ENCODE measurements around the gene PRKAG2. TPM values are rescaled to one million over a fixed set of nuclear protein-coding genes. Genes with fewer than 3 reads are reported as not detected.

Gene PRKAG2
- total RNA-seq, 2 experiments from 2014 or later, result 39.3 to 42.3 TPM

GRCh38 chr7:151676759-151677158 is 200.2 kb downstream of the PRKAG2 start:
- TF ChIP-seq, protein P1, sequence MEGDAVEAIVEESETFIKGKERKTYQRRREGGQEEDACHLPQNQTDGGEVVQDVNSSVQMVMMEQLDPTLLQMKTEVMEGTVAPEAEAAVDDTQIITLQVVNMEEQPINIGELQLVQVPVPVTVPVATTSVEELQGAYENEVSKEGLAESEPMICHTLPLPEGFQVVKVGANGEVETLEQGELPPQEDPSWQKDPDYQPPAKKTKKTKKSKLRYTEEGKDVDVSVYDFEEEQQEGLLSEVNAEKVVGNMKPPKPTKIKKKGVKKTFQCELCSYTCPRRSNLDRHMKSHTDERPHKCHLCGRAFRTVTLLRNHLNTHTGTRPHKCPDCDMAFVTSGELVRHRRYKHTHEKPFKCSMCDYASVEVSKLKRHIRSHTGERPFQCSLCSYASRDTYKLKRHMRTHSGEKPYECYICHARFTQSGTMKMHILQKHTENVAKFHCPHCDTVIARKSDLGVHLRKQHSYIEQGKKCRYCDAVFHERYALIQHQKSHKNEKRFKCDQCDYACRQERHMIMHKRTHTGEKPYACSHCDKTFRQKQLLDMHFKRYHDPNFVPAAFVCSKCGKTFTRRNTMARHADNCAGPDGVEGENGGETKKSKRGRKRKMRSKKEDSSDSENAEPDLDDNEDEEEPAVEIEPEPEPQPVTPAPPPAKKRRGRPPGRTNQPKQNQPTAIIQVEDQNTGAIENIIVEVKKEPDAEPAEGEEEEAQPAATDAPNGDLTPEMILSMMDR (IDR thresholded peaks at IDR 0.05), result no peak
- Mint-ChIP-seq H3K4me3 (no peak overlapping the region), H3K9me3 (no peaks in the 10 kb centered on the region), H3K27me3 (no peaks in the 10 kb centered on the region), H3K4me1 (ENCODE audit: low read depth) (peaks cover 40% of the 10 kb centered on the region), H3K36me3 (ENCODE audit: low read depth) (peaks cover 36% of the 10 kb centered on the region), H3K27ac (no peak overlapping the region)
- ChIA-PET POLR2A (no interaction called here), CTCF (no interaction called here)
- Histone ChIP-seq H3K9me3 (ENCODE audit: control insufficient read depth in 1 of 2, insufficient read depth in 1 of 2, low read length in 2 of 2) (no peaks in the 10 kb centered on the region), H3K4me3 (ENCODE audit: low read length) (no peak overlapping the region), H3K27me3 (ENCODE audit: control insufficient read depth in 1 of 2, insufficient read depth in 2 of 2, low read length in 2 of 2) (no peaks in the 10 kb centered on the region), H3K4me1 (ENCODE audit: insufficient read depth, low read length) (peaks cover 15% of the 10 kb centered on the region), H3K27ac (ENCODE audit: low read depth in 1 of 2, low read length in 2 of 2) (no peak overlapping the region), H3K36me3 (ENCODE audit: insufficient read depth, low read length) (peaks cover 17% of the 10 kb centered on the region)
- ATAC-seq (ENCODE audit: poor library complexity) (no peak), DNase-seq (no peak)
- intact Hi-C loops (cut with DNase I, micrococcal nuclease), result no loop called here

DNA sequence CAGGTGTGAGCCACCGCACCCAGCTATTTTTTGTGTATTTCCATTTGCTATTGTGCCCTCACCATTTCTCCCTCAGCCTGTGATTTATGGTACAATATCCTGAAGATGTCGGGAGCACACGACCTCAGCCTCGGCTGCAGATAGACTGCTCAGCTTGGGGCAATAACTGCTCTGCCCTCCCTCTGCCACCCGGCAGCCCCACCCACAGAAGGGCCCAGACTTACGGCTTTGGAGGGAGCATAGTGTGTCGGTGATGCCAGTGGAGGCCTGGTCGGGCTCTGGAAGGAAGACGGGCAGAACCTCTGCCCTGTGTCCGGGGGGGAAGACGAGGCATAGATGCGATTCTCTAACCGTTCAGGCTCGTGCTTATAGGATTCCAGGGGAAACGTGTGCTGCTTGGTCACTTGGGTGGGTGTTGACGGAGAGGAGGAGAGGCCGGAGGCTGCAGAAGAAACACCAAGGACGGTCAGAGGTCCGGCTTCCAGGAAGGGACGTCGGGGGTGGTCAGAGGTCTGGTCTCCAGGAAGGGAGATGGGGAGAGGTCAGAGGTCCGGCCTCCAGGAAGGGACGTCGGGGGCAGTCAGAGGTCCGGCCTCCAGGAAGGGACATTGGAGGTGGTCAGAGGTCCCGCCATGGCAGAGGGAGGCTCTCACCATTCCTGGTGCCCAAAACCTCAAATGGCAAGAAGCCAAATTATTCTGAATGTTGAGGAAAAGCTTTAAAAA is 201.6 kb downstream of the PRKAG2 start:
- TF ChIP-seq, protein P1 (IDR thresholded peaks at IDR 0.05), result no peak
- no peak overlapping the region for H3K4me3 ChIP-seq (ENCODE audit: low read length)
- ATAC-seq (ENCODE audit: poor library complexity) (no peak), DNase-seq (no peak)
- H3K4me1 ChIP-seq (ENCODE audit: insufficient read depth, low read length), result peaks cover 15% of the 10 kb centered on the region
- no peaks in the 10 kb centered on the region for H3K9me3 ChIP-seq (ENCODE audit: control insufficient read depth in 1 of 2, insufficient read depth in 1 of 2, low read length in 2 of 2)
- Mint-ChIP-seq H3K27me3 (no peaks in the 10 kb centered on the region), H3K27ac (no peak overlapping the region), H3K36me3 (ENCODE audit: low read depth) (peaks cover 45% of the 10 kb centered on the region), H3K4me3 (no peak overlapping the region), H3K4me1 (ENCODE audit: low read depth) (peaks cover 27% of the 10 kb centered on the region), H3K9me3 (no peaks in the 10 kb centered on the region)
- H3K36me3 ChIP-seq (ENCODE audit: insufficient read depth, low read length), result peaks cover 17% of the 10 kb centered on the region
- CTCF ChIA-PET, result no interaction called here
- POLR2A ChIA-PET, result no interaction called here
- intact Hi-C loops (cut with DNase I, micrococcal nuclease), result no loop called here
- no peaks in the 10 kb centered on the region for H3K27me3 ChIP-seq (ENCODE audit: control insufficient read depth in 1 of 2, insufficient read depth in 2 of 2, low read length in 2 of 2)
- H3K27ac ChIP-seq (ENCODE audit: low read depth in 1 of 2, low read length in 2 of 2), result no peak overlapping the region

GRCh38 chr7:151674161-151674920 is 202.6 kb downstream of the PRKAG2 start:
- peaks cover 4% of the 10 kb centered on the region for H3K9me3 Mint-ChIP-seq
- ATAC-seq (ENCODE audit: poor library complexity) (no peak), DNase-seq (no peak)
- H3K27me3 ChIP-seq (ENCODE audit: control insufficient read depth in 1 of 2, insufficient read depth in 2 of 2, low read length in 2 of 2), result no peaks in the 10 kb centered on the region
- H3K4me1 Mint-ChIP-seq (ENCODE audit: low read depth), result peaks cover 17% of the 10 kb centered on the region
- POLR2A ChIA-PET, result interaction anchor here (0.6 kb wide), 1 partner anchor 16 kb away, joined by 4 read pairs; no protein-coding TSS in a partner anchor
- H3K36me3 Mint-ChIP-seq (ENCODE audit: low read depth), result peaks cover 55% of the 10 kb centered on the region
- H3K9me3 ChIP-seq (ENCODE audit: control insufficient read depth in 1 of 2, insufficient read depth in 1 of 2, low read length in 2 of 2), result no peaks in the 10 kb centered on the region
- H3K27me3 Mint-ChIP-seq, result no peaks in the 10 kb centered on the region
- CTCF ChIA-PET, result no interaction called here
- no peak overlapping the region for H3K4me3 Mint-ChIP-seq
- peaks cover 6% of the 10 kb centered on the region for H3K4me1 ChIP-seq (ENCODE audit: insufficient read depth, low read length)
- TF ChIP-seq, protein P1 (IDR thresholded peaks at IDR 0.05), result no peak
- intact Hi-C loops (cut with DNase I, micrococcal nuclease), result no loop called here
- H3K27ac Mint-ChIP-seq, result no peak overlapping the region
- H3K27ac ChIP-seq (ENCODE audit: low read depth in 1 of 2, low read length in 2 of 2), result no peak overlapping the region
- H3K36me3 ChIP-seq (ENCODE audit: insufficient read depth, low read length), result peaks cover 17% of the 10 kb centered on the region
- H3K4me3 ChIP-seq (ENCODE audit: low read length), result no peak overlapping the region
